Measurements from ENCODE around the gene PDS5B.
A peak's percentile ranks its signal among the peaks of the same experiment; 100 is the strongest.

The PDS5B gene

DNA sequence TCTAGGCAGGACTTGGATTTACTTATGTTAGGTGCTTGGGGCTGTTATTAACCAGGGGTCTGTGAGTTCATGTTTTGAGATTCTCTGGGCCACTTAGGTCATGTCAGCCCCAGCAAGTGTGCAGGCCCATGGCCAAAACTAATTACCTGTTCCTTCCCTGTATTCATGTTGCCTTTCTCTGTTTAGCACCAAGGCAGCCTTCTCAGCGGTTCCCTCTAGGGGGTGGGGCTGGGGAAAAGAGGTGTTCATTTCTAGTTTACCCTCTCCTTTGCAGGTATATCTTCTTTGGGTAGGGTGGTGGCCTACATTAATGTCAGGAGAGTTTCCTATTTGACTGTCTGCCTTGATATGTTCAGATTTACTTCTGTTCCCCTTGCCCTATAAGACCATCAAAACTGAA, 61.7 kb downstream of the PDS5B start:
- peaks cover 46% of the 10 kb centered on the region for H3K4me1 Mint-ChIP-seq
- peak overlapping the region; percentile 30 for H3K4me3 Mint-ChIP-seq
- H3K27ac Mint-ChIP-seq: peak overlapping the region; percentile 77
- no peaks in the 10 kb centered on the region for H3K9me3 Mint-ChIP-seq
- peak; percentile 60 for ATAC-seq (ENCODE audit: low read depth)
- no peak for DNase-seq (ENCODE audit: low spot score in 2 of 2)
- no peaks in the 10 kb centered on the region for H3K36me3 Mint-ChIP-seq
- H3K27me3 Mint-ChIP-seq: no peaks in the 10 kb centered on the region

DNA sequence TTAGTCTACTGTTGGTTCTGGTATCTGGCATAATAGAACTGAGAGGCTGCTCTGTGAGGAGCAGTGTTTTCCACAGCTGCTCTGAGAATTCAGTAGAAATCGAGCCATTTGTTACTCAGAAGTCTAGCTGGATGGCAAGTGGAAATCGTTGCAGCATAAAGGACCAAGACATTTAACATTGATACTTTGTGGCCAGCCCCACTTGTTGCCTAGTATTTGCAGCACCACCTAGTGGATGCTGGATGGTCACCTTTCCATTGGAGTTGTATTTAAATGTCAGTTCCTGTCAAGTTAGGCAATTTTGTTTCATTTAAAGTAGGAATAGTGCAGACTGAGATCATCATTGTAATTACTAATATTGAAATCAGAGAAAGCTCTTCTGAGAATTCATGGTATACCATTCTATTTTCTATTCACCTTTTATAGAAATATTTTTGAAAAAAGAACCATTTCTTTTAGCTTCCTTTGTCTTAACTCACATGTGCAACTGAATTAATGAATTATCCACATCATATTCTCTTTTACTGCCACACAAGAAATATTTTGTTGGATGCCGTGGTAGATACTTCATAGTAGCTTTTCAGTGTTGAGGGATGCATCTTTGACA, 64.6 kb downstream of the PDS5B start:
- Mint-ChIP-seq H3K36me3 (peaks cover 15% of the 10 kb centered on the region), H3K27me3 (no peaks in the 10 kb centered on the region), H3K4me1 (peaks cover 38% of the 10 kb centered on the region), H3K9me3 (no peaks in the 10 kb centered on the region), H3K4me3 (no peak overlapping the region), H3K27ac (no peak overlapping the region)
- peak; percentile 23 to 33 for DNase-seq (ENCODE audit: low spot score in 2 of 2)
- peak; percentile 85 for ATAC-seq (ENCODE audit: low read depth)

DNA sequence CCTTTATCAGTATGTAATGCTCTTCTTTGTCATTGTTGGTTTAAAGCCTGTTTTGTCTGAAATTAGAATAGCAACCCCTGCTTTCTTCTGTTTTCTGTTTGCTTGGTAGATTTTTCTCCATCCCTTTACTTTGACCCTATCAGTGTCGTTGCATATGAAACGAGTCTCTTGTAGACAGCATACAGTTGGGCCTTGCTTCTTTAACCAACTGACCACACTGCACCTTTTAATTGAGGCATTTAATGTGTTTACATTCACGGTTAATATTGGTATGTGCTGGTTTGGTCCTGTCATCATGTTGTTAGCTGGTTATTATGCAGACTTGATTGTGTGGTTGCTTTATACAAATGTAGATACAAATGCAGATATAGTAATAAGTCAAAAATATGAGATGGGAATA, 71.1 kb downstream of the PDS5B start:
- ATAC-seq (ENCODE audit: low read depth) (no peak), DNase-seq (ENCODE audit: low spot score in 2 of 2) (no peak)
- peaks cover 13% of the 10 kb centered on the region for H3K4me1 Mint-ChIP-seq
- no peaks in the 10 kb centered on the region for H3K27me3 Mint-ChIP-seq
- H3K4me3 Mint-ChIP-seq: no peak overlapping the region
- H3K27ac Mint-ChIP-seq: no peak overlapping the region
- H3K36me3 Mint-ChIP-seq: peaks cover 36% of the 10 kb centered on the region
- peaks cover 4% of the 10 kb centered on the region for H3K9me3 Mint-ChIP-seq

DNA sequence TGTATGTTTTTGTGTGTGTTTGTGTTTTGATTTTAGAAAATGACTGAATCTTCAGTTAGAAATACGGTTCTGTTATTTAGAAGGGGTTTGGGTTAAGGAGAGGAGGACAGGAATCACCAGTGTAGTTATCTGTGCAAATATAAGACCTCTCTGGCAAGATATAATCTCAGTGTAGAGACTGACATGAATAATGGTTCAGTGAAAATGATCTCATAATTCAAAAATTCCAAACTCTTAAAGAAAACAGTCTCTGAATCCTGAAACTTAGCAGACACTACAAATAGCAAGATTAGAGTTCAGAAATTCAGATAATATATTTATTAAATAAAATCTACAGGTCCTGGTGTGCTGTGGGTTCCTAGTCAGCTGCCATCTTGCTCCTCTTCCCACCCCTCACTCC, 73.5 kb downstream of the PDS5B start:
- no peak for ATAC-seq (ENCODE audit: low read depth)
- H3K27ac Mint-ChIP-seq: no peak overlapping the region

DNA sequence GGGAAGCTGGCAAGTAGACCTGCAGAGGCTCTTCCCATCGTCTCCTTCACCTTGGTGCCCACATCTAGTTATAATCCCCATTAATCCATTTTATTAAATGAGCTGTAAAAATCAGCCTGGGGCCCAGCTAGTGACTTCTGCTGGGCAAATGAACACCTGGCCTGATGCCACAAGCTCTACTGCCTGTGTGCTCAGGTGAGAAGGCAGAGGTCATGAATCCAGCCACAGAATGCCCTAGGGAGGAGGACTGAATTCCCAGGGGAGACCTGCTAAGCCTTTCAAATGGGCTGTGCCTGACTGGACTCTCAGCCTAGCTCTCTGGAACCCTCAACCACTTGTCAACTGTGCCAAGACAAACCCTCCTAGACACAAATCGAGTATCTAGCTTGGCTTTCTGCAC, 74.0 kb downstream of the PDS5B start:
- Mint-ChIP-seq H3K36me3 (peaks cover 28% of the 10 kb centered on the region), H3K4me3 (no peak overlapping the region), H3K27me3 (no peaks in the 10 kb centered on the region), H3K9me3 (peaks cover 4% of the 10 kb centered on the region), H3K27ac (peak overlapping the region; percentile 24), H3K4me1 (peaks cover 9% of the 10 kb centered on the region)
- no peak for ATAC-seq (ENCODE audit: low read depth)
- no peak for DNase-seq (ENCODE audit: low spot score in 2 of 2)

More for the DNA sequence above, 73.5 kb downstream of the PDS5B start:
- Mint-ChIP-seq H3K9me3 (peaks cover 4% of the 10 kb centered on the region), H3K4me3 (no peak overlapping the region), H3K4me1 (peaks cover 9% of the 10 kb centered on the region), H3K36me3 (peaks cover 30% of the 10 kb centered on the region), H3K27me3 (no peaks in the 10 kb centered on the region)
- DNase-seq (ENCODE audit: low spot score in 2 of 2): no peak

DNA sequence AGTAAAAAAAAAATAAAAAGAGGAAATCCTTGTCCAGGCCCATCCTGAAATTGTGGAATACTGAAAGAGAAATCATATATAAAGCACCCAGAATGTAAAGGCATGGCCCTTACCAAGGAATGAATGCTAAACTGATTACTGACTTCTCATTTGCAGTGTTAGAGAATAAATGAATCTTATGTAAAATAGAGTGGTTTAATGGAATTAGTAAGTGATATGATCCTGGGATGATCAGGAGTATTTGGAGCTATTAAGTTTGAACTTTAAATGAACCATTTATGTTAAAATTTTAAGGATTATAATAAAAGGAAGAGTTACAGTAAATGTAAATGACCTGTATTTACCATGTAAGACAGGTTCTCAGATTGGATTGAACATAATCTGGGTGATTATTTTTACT, 75.4 kb downstream of the PDS5B start:
- Mint-ChIP-seq H3K27me3 (no peaks in the 10 kb centered on the region), H3K27ac (no peak overlapping the region), H3K9me3 (peaks cover 4% of the 10 kb centered on the region), H3K4me3 (no peak overlapping the region), H3K4me1 (peaks cover 6% of the 10 kb centered on the region), H3K36me3 (peaks cover 24% of the 10 kb centered on the region)
- ATAC-seq (ENCODE audit: low read depth) (no peak), DNase-seq (ENCODE audit: low spot score in 2 of 2) (no peak)

DNA sequence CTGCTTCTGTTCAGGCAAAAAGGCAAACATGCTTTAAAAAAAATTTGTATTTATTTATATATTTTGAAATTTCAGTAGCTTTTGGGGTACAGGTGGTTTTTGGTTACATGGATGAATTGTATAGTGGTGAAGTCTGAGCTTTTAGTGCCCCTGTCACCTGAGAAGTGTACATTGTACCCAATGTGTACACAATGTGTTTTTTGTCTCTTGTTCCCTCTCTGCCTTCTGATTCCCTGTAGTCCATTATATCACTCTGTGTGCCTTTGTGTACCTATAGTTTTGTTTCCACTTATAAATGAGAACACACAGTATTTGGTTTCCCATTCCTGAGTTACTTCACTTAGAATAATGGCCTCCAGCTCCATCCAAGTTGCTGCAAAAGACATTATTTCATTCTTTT, 77.4 kb downstream of the PDS5B start:
- ATAC-seq (ENCODE audit: low read depth): no peak
- H3K9me3 Mint-ChIP-seq: no peaks in the 10 kb centered on the region
- H3K4me3 Mint-ChIP-seq: no peak overlapping the region
- H3K27me3 Mint-ChIP-seq: no peaks in the 10 kb centered on the region
- DNase-seq (ENCODE audit: low spot score in 2 of 2): no peak
- peaks cover 19% of the 10 kb centered on the region for H3K36me3 Mint-ChIP-seq
- H3K4me1 Mint-ChIP-seq: peaks cover 3% of the 10 kb centered on the region
- H3K27ac Mint-ChIP-seq: no peak overlapping the region

DNA sequence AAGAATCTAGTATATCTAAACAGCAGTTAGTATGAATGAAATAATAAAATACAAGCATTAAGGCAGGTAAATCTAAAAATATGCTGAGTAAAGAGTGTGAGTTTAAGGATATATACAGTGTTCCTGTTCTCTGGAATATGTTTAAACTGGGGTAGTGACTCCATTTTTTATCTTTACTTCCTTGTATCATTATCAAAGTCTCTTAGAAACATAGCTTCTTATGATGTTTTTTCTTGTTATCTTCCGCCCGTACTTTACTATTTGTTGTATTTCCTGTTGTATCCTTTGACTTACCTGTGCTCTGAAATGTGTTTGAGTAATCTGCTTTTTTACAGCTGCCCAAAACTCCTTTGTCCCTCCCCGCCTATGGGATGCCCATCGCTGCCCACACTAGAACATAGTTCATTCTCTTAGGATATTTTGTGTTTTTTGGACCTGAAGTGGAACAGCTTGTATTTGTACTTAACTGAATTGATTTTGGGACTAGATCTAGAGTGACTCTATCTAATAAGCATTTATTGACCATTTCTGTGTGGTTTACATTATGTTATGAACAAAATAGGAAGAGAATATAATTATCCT, 80.8 kb downstream of the PDS5B start:
- no peaks in the 10 kb centered on the region for H3K27me3 Mint-ChIP-seq
- ATAC-seq (ENCODE audit: low read depth) (no peak), DNase-seq (ENCODE audit: low spot score in 2 of 2) (no peak)
- no peaks in the 10 kb centered on the region for H3K4me1 Mint-ChIP-seq
- H3K9me3 Mint-ChIP-seq: no peaks in the 10 kb centered on the region
- peaks cover 11% of the 10 kb centered on the region for H3K36me3 Mint-ChIP-seq
- H3K4me3 Mint-ChIP-seq: no peak overlapping the region
- H3K27ac Mint-ChIP-seq: peak overlapping the region; percentile 1

DNA sequence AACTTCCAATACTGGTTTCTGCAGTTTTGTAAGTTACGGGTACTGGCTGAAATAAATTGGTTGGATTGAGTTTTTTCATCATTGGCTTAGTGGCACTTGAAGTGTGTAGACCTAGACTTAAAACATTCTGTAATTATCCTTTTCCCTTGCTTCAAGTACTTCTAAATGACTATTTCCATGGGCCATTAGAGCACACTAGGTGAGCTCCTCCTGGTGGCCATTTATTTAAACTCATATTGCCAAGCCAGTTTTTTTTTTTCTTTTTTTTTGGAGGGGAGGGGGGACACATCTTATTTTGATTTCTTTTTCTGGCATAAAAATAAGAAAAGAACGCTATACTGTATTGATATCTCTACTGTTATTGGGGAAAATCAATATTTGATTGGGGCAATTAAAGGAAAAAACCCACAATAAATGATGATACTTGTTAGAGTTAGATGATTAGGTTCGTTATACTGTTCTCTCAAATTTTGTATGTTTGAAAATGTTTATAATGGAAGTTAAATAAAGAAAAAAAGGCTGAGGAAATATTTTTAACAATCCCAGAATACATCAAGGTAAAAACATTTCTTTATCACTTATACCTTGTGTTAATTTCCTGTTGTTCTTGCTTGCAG, 82.9 kb downstream of the PDS5B start:
- no peak overlapping the region for H3K27ac Mint-ChIP-seq
- ATAC-seq (ENCODE audit: low read depth) (peak; percentile 48), DNase-seq (ENCODE audit: low spot score in 2 of 2) (peak in 1 of 2 donors; percentile 29)
- H3K4me3 Mint-ChIP-seq: no peak overlapping the region
- no peaks in the 10 kb centered on the region for H3K27me3 Mint-ChIP-seq
- H3K36me3 Mint-ChIP-seq: peaks cover 10% of the 10 kb centered on the region
- no peaks in the 10 kb centered on the region for H3K4me1 Mint-ChIP-seq
- no peaks in the 10 kb centered on the region for H3K9me3 Mint-ChIP-seq

DNA sequence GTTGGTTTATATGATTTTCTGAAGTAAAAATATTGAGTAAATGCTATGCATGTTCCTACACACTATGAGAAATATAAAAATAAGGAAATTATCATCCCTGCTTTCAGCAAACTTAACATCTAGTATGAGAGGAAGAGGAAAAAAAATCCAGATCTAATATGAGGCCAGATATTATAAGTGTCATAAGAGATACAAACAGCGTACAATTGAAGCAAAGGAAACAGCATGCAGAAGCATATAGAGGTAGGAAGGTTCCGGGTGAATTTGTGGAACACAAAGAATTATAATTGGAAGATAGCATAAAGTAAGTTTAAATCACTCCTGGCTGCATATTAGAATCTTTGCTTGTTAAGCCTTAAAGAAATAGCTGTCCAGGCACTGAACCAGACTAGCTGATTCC, 88.3 kb downstream of the PDS5B start:
- no peak for ATAC-seq (ENCODE audit: low read depth)
- DNase-seq (ENCODE audit: low spot score in 2 of 2): no peak
- no peak overlapping the region for H3K4me3 Mint-ChIP-seq
- H3K27ac Mint-ChIP-seq: no peak overlapping the region
- no peaks in the 10 kb centered on the region for H3K9me3 Mint-ChIP-seq
- H3K27me3 Mint-ChIP-seq: no peaks in the 10 kb centered on the region
- H3K4me1 Mint-ChIP-seq: no peaks in the 10 kb centered on the region
- peaks cover 15% of the 10 kb centered on the region for H3K36me3 Mint-ChIP-seq

DNA sequence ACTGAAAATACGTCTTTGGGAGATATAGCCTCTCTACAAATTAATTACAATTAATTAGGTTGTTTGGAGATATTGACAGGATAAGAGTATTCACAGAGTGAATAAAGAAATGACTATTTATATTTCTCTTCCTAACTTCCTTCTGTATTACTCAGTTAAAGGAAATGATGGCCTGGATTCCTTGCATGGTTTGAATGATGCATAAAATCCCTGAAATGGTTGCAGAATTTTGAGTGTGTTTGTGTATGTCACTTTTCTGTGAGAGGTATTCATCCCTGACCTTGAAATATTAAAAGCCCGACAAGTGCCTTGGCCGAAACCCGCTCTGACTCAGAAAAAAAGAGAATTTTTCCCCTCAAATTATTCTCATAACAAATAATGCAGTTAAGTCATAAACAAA, 90.0 kb downstream of the PDS5B start:
- no peak overlapping the region for H3K27ac Mint-ChIP-seq
- H3K4me1 Mint-ChIP-seq: no peaks in the 10 kb centered on the region
- no peak overlapping the region for H3K4me3 Mint-ChIP-seq
- H3K9me3 Mint-ChIP-seq: no peaks in the 10 kb centered on the region
- H3K27me3 Mint-ChIP-seq: no peaks in the 10 kb centered on the region
- DNase-seq (ENCODE audit: low spot score in 2 of 2) (no peak), ATAC-seq (ENCODE audit: low read depth) (no peak)
- H3K36me3 Mint-ChIP-seq: peaks cover 28% of the 10 kb centered on the region

DNA sequence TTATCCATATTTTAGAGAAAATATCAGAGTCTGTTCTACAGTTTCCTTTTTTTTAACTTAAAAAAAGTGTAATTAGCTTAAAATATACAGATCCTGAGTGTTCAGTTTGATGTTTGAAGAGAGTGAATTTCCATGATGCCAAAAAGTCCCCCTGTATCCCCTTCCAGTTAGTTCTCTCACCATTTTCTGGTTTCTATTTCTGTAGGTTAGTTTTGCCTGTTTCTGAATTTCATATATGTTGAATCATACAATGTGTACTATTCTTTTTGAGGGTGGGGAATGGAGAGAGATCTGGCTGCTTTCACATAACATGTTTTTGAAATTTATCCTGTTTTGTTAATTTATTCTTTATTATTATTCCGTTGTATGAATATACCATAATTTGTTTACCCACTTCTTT, 95.9 kb downstream of the PDS5B start:
- no peak for ATAC-seq (ENCODE audit: low read depth)
- Mint-ChIP-seq H3K36me3 (peaks cover 30% of the 10 kb centered on the region), H3K9me3 (no peaks in the 10 kb centered on the region), H3K27ac (no peak overlapping the region), H3K4me3 (no peak overlapping the region), H3K27me3 (no peaks in the 10 kb centered on the region), H3K4me1 (no peaks in the 10 kb centered on the region)
- no peak for DNase-seq (ENCODE audit: low spot score in 2 of 2)

DNA sequence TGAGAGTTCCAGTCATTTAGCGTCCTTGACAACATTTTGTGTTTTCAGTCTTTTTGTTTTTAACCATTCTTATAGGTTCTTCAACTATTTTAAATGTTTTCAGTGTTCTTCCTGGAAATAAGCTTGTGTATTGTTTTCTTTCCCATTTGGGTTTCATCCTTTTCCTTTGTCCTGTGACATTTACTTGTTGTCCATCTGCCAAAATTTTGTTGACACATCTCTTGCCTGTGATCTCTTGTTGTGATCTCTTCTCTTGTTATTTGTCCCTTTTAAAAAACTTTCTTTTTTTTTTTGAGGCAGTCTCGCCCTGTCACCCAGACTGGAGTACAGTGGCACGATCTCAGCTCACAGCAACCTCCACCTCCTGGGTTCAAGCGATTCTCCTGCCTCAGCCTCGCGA, 96.5 kb downstream of the PDS5B start:
- Mint-ChIP-seq H3K36me3 (peaks cover 32% of the 10 kb centered on the region), H3K4me3 (no peak overlapping the region), H3K27me3 (no peaks in the 10 kb centered on the region), H3K4me1 (no peaks in the 10 kb centered on the region), H3K27ac (no peak overlapping the region), H3K9me3 (no peaks in the 10 kb centered on the region)
- ATAC-seq (ENCODE audit: low read depth) (no peak), DNase-seq (ENCODE audit: low spot score in 2 of 2) (no peak)

DNA sequence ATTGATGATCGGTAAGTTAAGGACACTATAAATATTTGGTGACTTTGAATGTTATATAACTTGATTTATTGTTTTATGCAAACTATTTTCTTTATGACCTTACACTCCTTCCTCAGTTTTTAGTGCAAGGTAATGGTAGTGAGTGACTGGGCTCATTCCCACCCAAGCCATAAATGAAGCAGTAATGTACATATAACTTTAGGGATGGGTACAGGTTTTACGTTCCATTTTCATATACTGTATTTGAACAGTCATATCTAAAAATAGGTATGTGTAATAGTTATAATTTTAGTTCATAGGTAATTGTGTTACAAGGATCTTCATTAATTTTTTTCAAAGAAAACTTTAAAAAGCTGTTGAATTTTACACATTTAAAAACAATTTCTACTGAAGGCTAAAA, 101.0 kb downstream of the PDS5B start:
- H3K4me1 Mint-ChIP-seq: peaks cover 3% of the 10 kb centered on the region
- no peak for ATAC-seq (ENCODE audit: low read depth)
- H3K9me3 Mint-ChIP-seq: no peaks in the 10 kb centered on the region
- H3K36me3 Mint-ChIP-seq: peaks cover 12% of the 10 kb centered on the region
- no peak overlapping the region for H3K4me3 Mint-ChIP-seq
- no peak for DNase-seq (ENCODE audit: low spot score in 2 of 2)
- H3K27me3 Mint-ChIP-seq: no peaks in the 10 kb centered on the region
- H3K27ac Mint-ChIP-seq: no peak overlapping the region
